GM12878 (cell line): Measurements from ENCODE around the gene GPALPP1. TPM values are rescaled to one million over a fixed set of nuclear protein-coding genes. Genes with fewer than 3 reads are reported as not detected.

Source experiments
- ATAC-seq: fragments of 200-7000 bp; cut with Tn5 transposase; 3 replicates; pipeline ENCODE4 v1.9.1; 2020; ENCODE audit warnings: mild to moderate bottlenecking, moderate library complexity
- BruUV-seq: library from RNA; stranded (reverse); fragments of 400-500 nt; replicated peaks from 2 replicates; lab custom pipeline; 2021; lab: Mats Ljungman, UMichigan
- CTCF ChIA-PET: fragments of 300-600 bp; sonication (Branson Sonifier 250); formaldehyde crosslinking; extraction: SDS; loops from one replicate; lab custom pipeline; 2021; ENCODE audit warnings: inconsistent platforms; lab: Yijun Ruan, JAX
- POLR2A ChIA-PET: fragments of 350-600 bp; formaldehyde crosslinking; extraction: SDS; loops from one replicate; lab custom pipeline; 2021; ENCODE audit warnings: inconsistent platforms; lab: Charles Lee
- RAD21 ChIA-PET: fragments of 300-600 bp; sonication (Branson Sonifier 250); formaldehyde crosslinking; loops from one replicate; lab custom pipeline; 2023; ENCODE audit warnings: antibody characterized with exemption; ENCODE audit not compliant: unreplicated experiment; lab: Charles Lee
- SMC1A ChIA-PET: fragments of 300-600 bp; sonication (Branson Sonifier 250); formaldehyde crosslinking; loops from one replicate; lab custom pipeline; 2023; ENCODE audit not compliant: unreplicated experiment, uncharacterized antibody; lab: Charles Lee
- DNase-seq: peaks from one replicate; pipeline ENCODE4 v3.0.0-alpha.2; 2011; ENCODE audit warnings: low read depth, low spot score
- FAIRE-seq: peaks from 3 replicates; lab custom pipeline; 2011; peaks lifted over from hg19 to GRCh38; lab: Jason Lieb, UNC
- H2AFZ ChIP-seq: 2 replicates; pipeline ENCODE4 v1.6.0; 2011; ENCODE audit warnings: low read depth, low read length, control low read depth; ENCODE audit not compliant: control insufficient read depth
- H3K27ac ChIP-seq: 2 replicates; pipeline ENCODE4 v1.5.1; 2011; ENCODE audit warnings: control low read depth; ENCODE audit not compliant: control insufficient read depth, insufficient read depth
- H3K27me3 ChIP-seq, 2 experiments: replicated peaks in 1 of 2; 2 replicates each; pipeline versions ENCODE4 v1.6.0 to v1.6.1; 2011; ENCODE audit warnings: low read length in 1 of 2; ENCODE audit not compliant: control insufficient read depth in 2 of 2, insufficient read depth in 2 of 2
- H3K36me3 ChIP-seq, 2 experiments: 2 replicates each; pipeline ENCODE4 v1.5.1; 2011; ENCODE audit warnings: low read length in 1 of 2; ENCODE audit not compliant: control insufficient read depth in 2 of 2, insufficient read depth in 2 of 2
- H3K4me1 ChIP-seq: 2 replicates; pipeline ENCODE4 v1.6.1; 2011; ENCODE audit warnings: mild to moderate bottlenecking, low read length, moderate library complexity, mixed read lengths; ENCODE audit not compliant: control insufficient read depth, insufficient read depth
- H3K4me2 ChIP-seq: 2 replicates; pipeline ENCODE4 v1.6.0; 2011; ENCODE audit warnings: control low read depth; ENCODE audit not compliant: control insufficient read depth, insufficient read depth
- H3K4me3 ChIP-seq: fragments of 200-600 bp; sonication (generic); 2 replicates; pipeline ENCODE4 v1.5.1; 2016
- H3K79me2 ChIP-seq: 2 replicates; pipeline ENCODE4 v1.6.0; 2011; ENCODE audit warnings: low read length; ENCODE audit not compliant: control insufficient read depth, insufficient read depth
- H3K9ac ChIP-seq: 2 replicates; pipeline ENCODE4 v1.8.0; 2011; ENCODE audit warnings: low read length, control low read depth, mixed read lengths; ENCODE audit not compliant: control insufficient read depth, insufficient read depth
- H3K9me3 ChIP-seq: replicated peaks from 3 replicates; pipeline ENCODE4 v1.5.1; 2011; ENCODE audit warnings: mild to moderate bottlenecking, low read length; ENCODE audit not compliant: control insufficient read depth, insufficient read depth
- H4K20me1 ChIP-seq: 2 replicates; pipeline ENCODE4 v1.6.0; 2011; ENCODE audit not compliant: control insufficient read depth, insufficient read depth
- CBFB ChIP-seq: IDR thresholded peaks from 2 replicates; pipeline ENCODE4 v1.6.1; 2016; ENCODE audit warnings: antibody characterized with exemption, low read depth
- CBX5 ChIP-seq: sonication (generic); IDR thresholded peaks from 2 replicates; pipeline ENCODE4 v1.6.1; 2016; ENCODE audit warnings: low read depth, moderate library complexity, mild to moderate bottlenecking, inconsistent platforms
- CEBPB ChIP-seq, 2 experiments: fragments of 150-350 bp in 1 of 2; IDR thresholded peaks; 2 replicates each; pipeline ENCODE4 v1.6.1; 2012 to 2014; ENCODE audit warnings: low read depth in 2 of 2, low read length in 2 of 2, borderline replicate concordance in 1 of 2, inconsistent platforms in 1 of 2
- CREB1 ChIP-seq: IDR thresholded peaks from 2 replicates; pipeline ENCODE4 v1.6.1; 2012; ENCODE audit warnings: low read depth, mild to moderate bottlenecking, inconsistent platforms
- ETV6 ChIP-seq, 2 experiments: fragments of 450-650 bp in 1 of 2; IDR thresholded peaks in 1 of 2; conservative IDR thresholded peaks in 1 of 2; 2 replicates each; pipeline ENCODE4 v1.6.1; 2014; ENCODE audit warnings: antibody characterized with exemption in 1 of 2, borderline replicate concordance in 1 of 2, low read depth in 1 of 2, mild to moderate bottlenecking in 1 of 2, moderate library complexity in 1 of 2
- KDM1A ChIP-seq: fragments of 200-600 bp; sonication (generic); IDR thresholded peaks from 2 replicates; pipeline ENCODE4 v1.6.1; 2016; ENCODE audit warnings: borderline replicate concordance
- MEF2A ChIP-seq: IDR thresholded peaks from 2 replicates; pipeline ENCODE4 v1.6.1; 2011; ENCODE audit warnings: low read depth, mild to moderate bottlenecking, low read length, moderate library complexity; ENCODE audit not compliant: insufficient read depth
- RBBP5 ChIP-seq: fragments of 200-600 bp; sonication (generic); conservative IDR thresholded peaks from 2 replicates; pipeline ENCODE4 v1.6.1; 2016
- WRNIP1 ChIP-seq: IDR thresholded peaks from 2 replicates; pipeline ENCODE4 v1.6.1; 2011; ENCODE audit warnings: low read depth, low read length, improper control_type of control experiment, borderline replicate concordance
- YY1 ChIP-seq: IDR thresholded peaks from 2 replicates; pipeline ENCODE4 v1.6.1; 2011; ENCODE audit warnings: low read depth, mild to moderate bottlenecking, low read length
- WGBS: methylation state at CpG from one replicate; pipeline ENCODE4 v1.1.6; 2016; ENCODE audit warnings: low lambda C conversion rate; ENCODE audit not compliant: insufficient replicate concordance, insufficient coverage; ENCODE audit errors: missing lambda C conversion rate; 5-methylcytosine and 5-hydroxymethylcytosine counted together
- in situ Hi-C: fragments of 300-500 bp; cut with MboI; formaldehyde crosslinking; loops from 9 replicates; pipeline ENCODE4 v1.14.3; 2018; ENCODE audit warnings: mixed read lengths
- intact Hi-C: fragments of 100-400 bp; cut with micrococcal nuclease; formaldehyde crosslinking; loops from one replicate; pipeline ENCODE4 v1.14.2; 2022; ENCODE audit not compliant: unreplicated experiment
- polyA plus RNA-seq, 11 experiments: library from polyadenylated mRNA; depleted of rRNA in 4 of 11; unstranded in 6 of 11; stranded (reverse) in 5 of 11; fragments of >200 nt; fragmentation: Nextera tagmentation in 4 of 11; fragmentation: Illumina TruSeq in 1 of 11; extraction: Ambion mirVana in 4 of 11; extraction: Trizol in 1 of 11; gene quantifications; 1 replicate in 1 of 11; 2 replicates in 10 of 11; pipeline versions ENCODE4 v1.2.1 to v1.2.3, GENCODE V29; 2011 to 2016; ENCODE audit warnings: inconsistent platforms in 2 of 11, missing spikeins in 2 of 11, low read depth in 1 of 11
- total RNA-seq, 4 experiments: library from RNA; depleted of rRNA in 3 of 4; stranded (reverse); fragments of >200 nt in 3 of 4; fragmentation: Illumina TruSeq in 1 of 4; extraction: Trizol in 1 of 4; gene quantifications; 2 replicates each; pipeline versions ENCODE4 v1.2.1 to v1.2.3, GENCODE V29; 2013 to 2021
- TF ChIP-seq, protein P1 (sequence below): fragments of 450-650 bp; IDR thresholded peaks from 2 replicates; pipeline ENCODE4 v1.6.1; 2018; ENCODE audit warnings: mild to moderate bottlenecking, low read depth, moderate library complexity; ENCODE audit not compliant: partially characterized antibody
- TF ChIP-seq, protein P2 (sequence below): IDR thresholded peaks from 2 replicates; pipeline ENCODE4 v1.6.1; 2012; ENCODE audit warnings: low read depth, low read length, improper control_type of control experiment
- TF ChIP-seq, protein P3 (sequence below): fragments of 450-650 bp; IDR thresholded peaks from 2 replicates; pipeline ENCODE4 v1.6.1; 2017; ENCODE audit warnings: mild to moderate bottlenecking, moderate library complexity
- TF ChIP-seq, protein P4 (sequence below): IDR thresholded peaks from 2 replicates; pipeline ENCODE4 v1.6.1; 2012; ENCODE audit warnings: low read depth, low read length, improper control_type of control experiment

The GPALPP1 gene
- total and polyA plus RNA-seq, 10 of the 15 experiments (the other 5 are each of a cell fraction or from before 2014, with no cell fraction given) = 14.2 to 32.4 (median 27.9) TPM

DNA sequence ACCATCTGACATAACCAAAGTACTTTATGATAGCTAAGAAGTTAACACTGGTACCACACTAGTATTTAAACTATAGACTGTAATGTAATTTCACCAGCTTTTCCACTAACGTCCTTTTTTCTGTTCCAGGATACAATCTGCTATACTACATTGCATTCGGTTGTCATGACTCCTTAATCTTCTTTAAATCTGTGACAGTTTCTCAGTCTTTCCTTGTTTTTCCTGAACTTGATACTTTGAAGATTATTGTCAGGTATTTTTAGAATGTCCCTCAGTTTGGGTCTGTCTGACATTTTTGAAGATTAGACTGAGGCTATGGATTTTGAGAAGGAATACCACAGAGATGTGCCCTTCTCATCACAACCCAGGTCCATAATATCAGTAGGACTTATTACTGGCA is 36.7 kb upstream of the GPALPP1 start (continued):
- TF ChIP-seq, protein P1, sequence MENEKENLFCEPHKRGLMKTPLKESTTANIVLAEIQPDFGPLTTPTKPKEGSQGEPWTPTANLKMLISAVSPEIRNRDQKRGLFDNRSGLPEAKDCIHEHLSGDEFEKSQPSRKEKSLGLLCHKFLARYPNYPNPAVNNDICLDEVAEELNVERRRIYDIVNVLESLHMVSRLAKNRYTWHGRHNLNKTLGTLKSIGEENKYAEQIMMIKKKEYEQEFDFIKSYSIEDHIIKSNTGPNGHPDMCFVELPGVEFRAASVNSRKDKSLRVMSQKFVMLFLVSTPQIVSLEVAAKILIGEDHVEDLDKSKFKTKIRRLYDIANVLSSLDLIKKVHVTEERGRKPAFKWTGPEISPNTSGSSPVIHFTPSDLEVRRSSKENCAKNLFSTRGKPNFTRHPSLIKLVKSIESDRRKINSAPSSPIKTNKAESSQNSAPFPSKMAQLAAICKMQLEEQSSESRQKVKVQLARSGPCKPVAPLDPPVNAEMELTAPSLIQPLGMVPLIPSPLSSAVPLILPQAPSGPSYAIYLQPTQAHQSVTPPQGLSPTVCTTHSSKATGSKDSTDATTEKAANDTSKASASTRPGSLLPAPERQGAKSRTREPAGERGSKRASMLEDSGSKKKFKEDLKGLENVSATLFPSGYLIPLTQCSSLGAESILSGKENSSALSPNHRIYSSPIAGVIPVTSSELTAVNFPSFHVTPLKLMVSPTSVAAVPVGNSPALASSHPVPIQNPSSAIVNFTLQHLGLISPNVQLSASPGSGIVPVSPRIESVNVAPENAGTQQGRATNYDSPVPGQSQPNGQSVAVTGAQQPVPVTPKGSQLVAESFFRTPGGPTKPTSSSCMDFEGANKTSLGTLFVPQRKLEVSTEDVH = no peak
- TF ChIP-seq, protein P2, sequence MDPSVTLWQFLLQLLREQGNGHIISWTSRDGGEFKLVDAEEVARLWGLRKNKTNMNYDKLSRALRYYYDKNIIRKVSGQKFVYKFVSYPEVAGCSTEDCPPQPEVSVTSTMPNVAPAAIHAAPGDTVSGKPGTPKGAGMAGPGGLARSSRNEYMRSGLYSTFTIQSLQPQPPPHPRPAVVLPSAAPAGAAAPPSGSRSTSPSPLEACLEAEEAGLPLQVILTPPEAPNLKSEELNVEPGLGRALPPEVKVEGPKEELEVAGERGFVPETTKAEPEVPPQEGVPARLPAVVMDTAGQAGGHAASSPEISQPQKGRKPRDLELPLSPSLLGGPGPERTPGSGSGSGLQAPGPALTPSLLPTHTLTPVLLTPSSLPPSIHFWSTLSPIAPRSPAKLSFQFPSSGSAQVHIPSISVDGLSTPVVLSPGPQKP = no peak

DNA sequence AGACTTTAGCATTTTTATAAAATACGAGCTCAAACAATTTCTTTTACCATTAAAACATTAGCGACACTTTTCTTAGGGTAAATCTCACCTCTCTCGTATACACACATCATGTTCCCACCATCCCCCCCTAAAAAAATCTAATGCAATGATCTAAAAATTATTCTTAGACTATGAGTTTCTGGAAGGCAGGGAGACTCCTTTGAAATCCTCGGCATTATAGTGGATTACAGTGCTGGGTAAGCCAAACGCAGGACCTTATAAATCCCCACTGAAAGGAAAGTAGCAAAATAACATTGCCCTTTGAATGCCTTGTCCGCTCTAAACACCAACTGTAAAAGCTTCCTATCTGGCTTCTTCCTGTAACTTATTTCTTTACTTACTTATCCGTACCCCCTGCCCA is 35.1 kb upstream of the GPALPP1 start:
- in situ Hi-C loops (no loop called here), intact Hi-C loops (no loop called here)
- H3K27ac ChIP-seq = no peak overlapping the region
- no TSS peak for BruUV-seq
- no peak overlapping the region for H3K9ac ChIP-seq
- H3K4me2 ChIP-seq = no peak overlapping the region
- 96% methylated on average over 7 of the region's 7 CpGs for WGBS
- no peak for FAIRE-seq
- ChIA-PET POLR2A (interaction anchor here (0.5 kb wide), 1 partner anchor 127 kb away, joined by 3 read pairs; no protein-coding TSS in a partner anchor), CTCF (interaction anchor here (0.9 to 1.0 kb wide), 2 partner anchors 16 to 19 kb away, joined by 3 to 6 read pairs; no protein-coding TSS in a partner anchor), RAD21 (no interaction called here), SMC1A (interaction anchor here (1.3 kb wide), 1 partner anchor 26 kb away, joined by 3 read pairs; no protein-coding TSS in a partner anchor)
- DNase-seq = no peak
- no peaks in the 10 kb centered on the region for H3K9me3 ChIP-seq
- H3K4me1 ChIP-seq = no peaks in the 10 kb centered on the region
- no peak overlapping the region for H2AFZ ChIP-seq
- no peaks in the 10 kb centered on the region for H3K27me3 ChIP-seq
- no peak overlapping the region for H3K4me3 ChIP-seq
- no peaks in the 10 kb centered on the region for H4K20me1 ChIP-seq
- ATAC-seq = no peak
- H3K36me3 ChIP-seq = no peaks in the 10 kb centered on the region
- H3K79me2 ChIP-seq = no peaks in the 10 kb centered on the region
- no peak for TF ChIP-seq CREB1
- no peak for TF ChIP-seq KDM1A
- TF ChIP-seq WRNIP1 = no peak
- no peak for TF ChIP-seq MEF2A
- no peak for TF ChIP-seq CBFB
- no peak for TF ChIP-seq CBX5
- TF ChIP-seq RBBP5 = no peak
- no peak for TF ChIP-seq YY1
- TF ChIP-seq CEBPB (IDR thresholded peaks at IDR 0.05; ENCODE audit: borderline replicate concordance in 1 of 2, low read depth in 2 of 2, low read length in 2 of 2) = no peak
- TF ChIP-seq, protein P3, sequence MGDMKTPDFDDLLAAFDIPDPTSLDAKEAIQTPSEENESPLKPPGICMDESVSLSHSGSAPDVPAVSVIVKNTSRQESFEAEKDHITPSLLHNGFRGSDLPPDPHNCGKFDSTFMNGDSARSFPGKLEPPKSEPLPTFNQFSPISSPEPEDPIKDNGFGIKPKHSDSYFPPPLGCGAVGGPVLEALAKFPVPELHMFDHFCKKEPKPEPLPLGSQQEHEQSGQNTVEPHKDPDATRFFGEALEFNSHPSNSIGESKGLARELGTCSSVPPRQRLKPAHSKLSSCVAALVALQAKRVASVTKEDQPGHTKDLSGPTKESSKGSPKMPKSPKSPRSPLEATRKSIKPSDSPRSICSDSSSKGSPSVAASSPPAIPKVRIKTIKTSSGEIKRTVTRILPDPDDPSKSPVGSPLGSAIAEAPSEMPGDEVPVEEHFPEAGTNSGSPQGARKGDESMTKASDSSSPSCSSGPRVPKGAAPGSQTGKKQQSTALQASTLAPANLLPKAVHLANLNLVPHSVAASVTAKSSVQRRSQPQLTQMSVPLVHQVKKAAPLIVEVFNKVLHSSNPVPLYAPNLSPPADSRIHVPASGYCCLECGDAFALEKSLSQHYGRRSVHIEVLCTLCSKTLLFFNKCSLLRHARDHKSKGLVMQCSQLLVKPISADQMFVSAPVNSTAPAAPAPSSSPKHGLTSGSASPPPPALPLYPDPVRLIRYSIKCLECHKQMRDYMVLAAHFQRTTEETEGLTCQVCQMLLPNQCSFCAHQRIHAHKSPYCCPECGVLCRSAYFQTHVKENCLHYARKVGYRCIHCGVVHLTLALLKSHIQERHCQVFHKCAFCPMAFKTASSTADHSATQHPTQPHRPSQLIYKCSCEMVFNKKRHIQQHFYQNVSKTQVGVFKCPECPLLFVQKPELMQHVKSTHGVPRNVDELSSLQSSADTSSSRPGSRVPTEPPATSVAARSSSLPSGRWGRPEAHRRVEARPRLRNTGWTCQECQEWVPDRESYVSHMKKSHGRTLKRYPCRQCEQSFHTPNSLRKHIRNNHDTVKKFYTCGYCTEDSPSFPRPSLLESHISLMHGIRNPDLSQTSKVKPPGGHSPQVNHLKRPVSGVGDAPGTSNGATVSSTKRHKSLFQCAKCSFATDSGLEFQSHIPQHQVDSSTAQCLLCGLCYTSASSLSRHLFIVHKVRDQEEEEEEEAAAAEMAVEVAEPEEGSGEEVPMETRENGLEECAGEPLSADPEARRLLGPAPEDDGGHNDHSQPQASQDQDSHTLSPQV = no peak
- TF ChIP-seq ETV6 (conservative IDR thresholded peaks at IDR 0.05 in 1 of 2, IDR thresholded peaks at IDR 0.05 in 1 of 2; ENCODE audit: borderline replicate concordance in 1 of 2, low read depth in 1 of 2) = no peak
- TF ChIP-seq, protein P4, sequence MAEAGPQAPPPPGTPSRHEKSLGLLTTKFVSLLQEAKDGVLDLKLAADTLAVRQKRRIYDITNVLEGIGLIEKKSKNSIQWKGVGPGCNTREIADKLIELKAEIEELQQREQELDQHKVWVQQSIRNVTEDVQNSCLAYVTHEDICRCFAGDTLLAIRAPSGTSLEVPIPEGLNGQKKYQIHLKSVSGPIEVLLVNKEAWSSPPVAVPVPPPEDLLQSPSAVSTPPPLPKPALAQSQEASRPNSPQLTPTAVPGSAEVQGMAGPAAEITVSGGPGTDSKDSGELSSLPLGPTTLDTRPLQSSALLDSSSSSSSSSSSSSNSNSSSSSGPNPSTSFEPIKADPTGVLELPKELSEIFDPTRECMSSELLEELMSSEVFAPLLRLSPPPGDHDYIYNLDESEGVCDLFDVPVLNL = no peak
